Keratinocyte (primary cell): ENCODE measurements around the gene UBASH3B.

Experiments
- CTCF ChIP-seq, 3 experiments: IDR thresholded peaks in 1 of 3; conservative IDR thresholded peaks in 1 of 3; optimal IDR thresholded peaks in 1 of 3; 2 replicates in 2 of 3; 3 replicates in 1 of 3; pipeline versions ENCODE3 to v1.5.1; 2011; ENCODE audit warnings: low read length in 3 of 3, mild to moderate bottlenecking in 3 of 3, moderate library complexity in 2 of 3, control low read depth in 1 of 3, inconsistent platforms in 1 of 3; ENCODE audit not compliant: insufficient read depth in 2 of 3; ENCODE audit errors: extremely low read depth in 1 of 3
- EZH2 ChIP-seq: IDR thresholded peaks from one replicate; pipeline ENCODE4 v1.6.1; 2012; ENCODE audit warnings: inconsistent platforms, mild to moderate bottlenecking, low read length, moderate library complexity

GRCh38 chr11:122714004-122714403 is 58.5 kb downstream of the UBASH3B start:
- TF ChIP-seq CTCF (optimal IDR thresholded peaks at IDR 0.05 in 1 of 3, IDR thresholded peaks at IDR 0.05 in 1 of 3, conservative IDR thresholded peaks at IDR 0.05 in 1 of 3; ENCODE audit: extremely low read depth in 1 of 3, insufficient read depth in 2 of 3, low read length in 3 of 3) (no peak), EZH2 (no peak)
